Measurements from ENCODE around the gene FGA. TPM values are rescaled to one million over a fixed set of nuclear protein-coding genes. Genes with fewer than 3 reads are reported as not detected.

FGA gene
- total RNA-seq, 2 experiments from 2014 or later = not detected

DNA sequence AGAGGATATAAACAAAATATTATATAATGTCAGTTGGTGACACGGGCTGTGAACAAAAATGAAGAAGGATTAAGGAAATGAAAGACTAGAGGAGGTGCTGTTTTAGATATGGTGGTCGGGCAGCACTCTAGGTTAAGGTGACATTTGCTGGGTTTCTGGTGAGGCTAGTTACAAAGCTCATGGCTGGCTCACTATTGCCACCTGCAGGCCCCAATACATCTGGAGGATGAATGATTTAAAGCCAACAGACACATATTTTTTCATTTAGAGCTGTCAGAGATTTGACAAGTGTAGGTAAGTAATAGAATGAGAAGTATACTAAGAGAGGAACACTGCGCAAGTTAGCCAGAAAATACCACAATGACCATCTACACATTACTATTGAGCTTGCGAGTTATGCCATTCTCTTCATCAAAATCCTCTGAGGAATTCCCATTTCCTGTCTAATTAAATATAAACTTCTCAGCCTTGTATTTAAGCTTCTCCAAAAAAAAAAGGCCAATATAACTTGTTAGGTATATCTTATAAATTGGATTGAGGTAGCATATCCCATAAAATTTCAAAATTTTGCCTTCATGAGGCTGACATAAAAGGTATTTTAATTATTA lies 28.3 kb upstream of the FGA start:
- ChIA-PET POLR2A (no interaction called here), CTCF (interaction anchor here (0.6 to 5.2 kb wide), 20 partner anchors 9 to 80 kb away, joined by 3 to 32 read pairs (median 4); partner anchors contain the start of gene PLRG1)
- H3K27ac Mint-ChIP-seq = no peak overlapping the region
- intact Hi-C loops (cut with DNase I, micrococcal nuclease) = loop anchor here (1.0 to 5.0 kb wide), 3 partner anchors 60 to 287 kb away; no protein-coding TSS in a partner anchor
- ATAC-seq (peak; percentile 79), DNase-seq (peak; percentile 78)
- H3K27me3 Mint-ChIP-seq = peaks cover 6% of the 10 kb centered on the region
- H3K4me3 Mint-ChIP-seq = no peak overlapping the region
- no peaks in the 10 kb centered on the region for H3K36me3 Mint-ChIP-seq (ENCODE audit: low read depth)
- peaks cover 5% of the 10 kb centered on the region for H3K4me1 Mint-ChIP-seq
- no peaks in the 10 kb centered on the region for H3K9me3 Mint-ChIP-seq (ENCODE audit: low read depth)

DNA sequence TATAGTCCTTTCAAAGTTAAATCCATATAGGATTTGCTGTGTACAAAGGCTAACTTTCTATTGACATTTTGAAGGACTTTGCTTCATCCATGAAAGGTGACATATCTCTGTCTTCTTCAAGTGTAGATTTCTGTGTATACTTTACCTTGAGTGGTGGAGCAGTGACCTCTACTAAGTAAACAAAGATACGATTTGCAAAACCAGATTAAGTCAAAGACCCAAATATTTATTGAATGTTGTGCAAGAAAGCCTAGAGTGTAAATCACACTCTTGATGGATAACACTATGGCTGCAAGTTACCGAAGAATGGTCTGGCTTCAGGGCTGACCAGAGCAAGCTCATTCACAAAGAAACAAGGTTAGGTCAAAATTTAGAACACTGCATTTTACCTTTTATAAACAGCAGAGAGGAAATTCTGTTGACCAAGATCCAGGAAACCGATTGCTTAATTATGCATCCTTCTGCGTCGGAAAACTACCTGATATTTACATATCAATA lies 27.3 kb upstream of the FGA start:
- Mint-ChIP-seq H3K9me3 (ENCODE audit: low read depth) (no peaks in the 10 kb centered on the region), H3K27ac (no peak overlapping the region), H3K4me3 (no peak overlapping the region), H3K4me1 (peaks cover 5% of the 10 kb centered on the region), H3K27me3 (peaks cover 6% of the 10 kb centered on the region), H3K36me3 (ENCODE audit: low read depth) (no peaks in the 10 kb centered on the region)
- intact Hi-C loops (cut with DNase I, micrococcal nuclease) = loop anchor here (1.0 to 5.0 kb wide), 3 partner anchors 59 to 286 kb away; no protein-coding TSS in a partner anchor
- ATAC-seq (no peak), DNase-seq (no peak)
- POLR2A ChIA-PET = no interaction called here
- CTCF ChIA-PET = interaction anchor here (0.8 to 5.2 kb wide), 10 partner anchors 8 to 68 kb away, joined by 3 to 32 read pairs (median 6); partner anchors contain the start of gene PLRG1

DNA sequence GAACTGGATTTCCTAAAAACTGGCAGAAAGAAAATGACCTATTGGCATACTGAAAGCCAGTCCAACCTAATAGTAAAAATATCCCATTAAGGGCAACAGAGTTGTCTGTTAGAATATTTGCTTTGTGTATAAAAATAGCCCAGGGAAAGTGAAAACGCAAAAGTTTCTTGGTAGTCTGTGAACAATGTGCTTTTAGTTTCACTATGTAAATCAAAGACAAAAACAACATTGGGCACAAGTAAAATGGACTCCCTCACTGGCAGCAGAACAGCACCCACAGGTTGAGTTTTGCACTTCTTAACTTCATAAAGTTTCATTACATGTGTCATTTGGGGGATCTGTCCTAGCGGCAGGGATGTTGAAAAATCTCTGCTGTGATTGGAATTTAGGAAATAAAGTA lies 26.2 kb upstream of the FGA start:
- CTCF ChIA-PET = interaction anchor here (0.9 to 5.2 kb wide), 4 partner anchors 9 to 66 kb away, joined by 3 to 32 read pairs (median 4); partner anchors contain the start of gene PLRG1
- ATAC-seq (no peak), DNase-seq (no peak)
- H3K4me3 Mint-ChIP-seq = no peak overlapping the region
- intact Hi-C loops (cut with DNase I, micrococcal nuclease) = loop anchor here in 1 of 2 experiments (5.0 kb wide), 1 partner anchor 284 kb away; no protein-coding TSS in a partner anchor
- no peaks in the 10 kb centered on the region for H3K9me3 Mint-ChIP-seq (ENCODE audit: low read depth)
- peaks cover 5% of the 10 kb centered on the region for H3K4me1 Mint-ChIP-seq
- no peaks in the 10 kb centered on the region for H3K36me3 Mint-ChIP-seq (ENCODE audit: low read depth)
- no peak overlapping the region for H3K27ac Mint-ChIP-seq
- POLR2A ChIA-PET = no interaction called here
- H3K27me3 Mint-ChIP-seq = peaks cover 8% of the 10 kb centered on the region

DNA sequence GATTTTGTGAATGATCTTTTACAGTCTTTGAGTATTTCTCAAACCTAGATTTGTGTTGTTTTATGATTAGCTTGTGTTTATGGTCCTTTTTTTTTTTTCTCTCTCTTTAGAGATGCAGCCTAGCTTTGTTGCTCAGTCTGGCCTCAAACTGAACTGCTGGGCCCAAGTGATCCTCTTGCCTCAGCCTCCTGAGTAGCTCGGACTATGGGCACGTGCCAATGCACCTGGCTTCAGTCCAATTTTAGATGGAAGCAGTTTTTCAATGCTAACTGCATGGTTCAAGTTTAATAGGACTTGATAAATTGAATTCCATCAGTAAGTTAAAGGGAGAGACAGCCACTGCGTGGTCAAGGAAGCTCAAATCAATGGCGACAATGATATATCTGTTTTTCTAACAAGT lies 25.7 kb upstream of the FGA start:
- peaks cover 6% of the 10 kb centered on the region for H3K27me3 Mint-ChIP-seq
- ChIA-PET CTCF (interaction anchor here (0.9 to 5.2 kb wide), 4 partner anchors 10 to 66 kb away, joined by 3 to 32 read pairs (median 4); partner anchors contain the start of gene PLRG1), POLR2A (no interaction called here)
- DNase-seq (no peak), ATAC-seq (no peak)
- H3K36me3 Mint-ChIP-seq (ENCODE audit: low read depth) = no peaks in the 10 kb centered on the region
- intact Hi-C loops (cut with DNase I, micrococcal nuclease) = loop anchor here in 1 of 2 experiments (5.0 kb wide), 1 partner anchor 284 kb away; no protein-coding TSS in a partner anchor
- peaks cover 5% of the 10 kb centered on the region for H3K4me1 Mint-ChIP-seq
- no peak overlapping the region for H3K4me3 Mint-ChIP-seq
- H3K9me3 Mint-ChIP-seq (ENCODE audit: low read depth) = no peaks in the 10 kb centered on the region
- H3K27ac Mint-ChIP-seq = no peak overlapping the region

DNA sequence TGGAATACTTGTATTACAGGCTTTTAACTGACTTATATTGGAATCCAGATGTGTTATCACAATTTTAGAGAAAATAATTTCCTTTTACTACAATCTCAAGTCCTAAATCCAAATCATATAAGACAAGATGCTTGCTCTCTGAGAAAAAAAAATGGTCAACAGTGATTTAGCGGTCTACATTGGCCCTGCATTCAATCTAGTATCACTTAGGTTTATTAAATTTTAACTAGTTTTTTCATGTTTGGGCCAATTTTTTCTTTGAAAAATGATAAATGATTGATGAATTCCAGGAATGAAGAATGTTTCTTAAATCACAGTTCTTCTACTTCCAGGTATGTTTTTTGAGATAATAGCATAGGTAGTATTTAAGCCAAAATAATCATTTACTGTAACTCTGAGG lies 24.7 kb upstream of the FGA start:
- intact Hi-C loops (cut with DNase I, micrococcal nuclease) = loop anchor here in 1 of 2 experiments (5.0 kb wide), 1 partner anchor 283 kb away; no protein-coding TSS in a partner anchor
- no peak overlapping the region for H3K27ac Mint-ChIP-seq
- ATAC-seq = no peak
- H3K36me3 Mint-ChIP-seq (ENCODE audit: low read depth) = no peaks in the 10 kb centered on the region
- peaks cover 6% of the 10 kb centered on the region for H3K27me3 Mint-ChIP-seq
- H3K4me1 Mint-ChIP-seq = peaks cover 5% of the 10 kb centered on the region
- ChIA-PET POLR2A (no interaction called here), CTCF (interaction anchor here (1.7 to 3.3 kb wide), 2 partner anchors 8 to 63 kb away, joined by 5 to 17 read pairs; no protein-coding TSS in a partner anchor)
- no peak overlapping the region for H3K4me3 Mint-ChIP-seq
- DNase-seq = no peak
- no peaks in the 10 kb centered on the region for H3K9me3 Mint-ChIP-seq (ENCODE audit: low read depth)

DNA sequence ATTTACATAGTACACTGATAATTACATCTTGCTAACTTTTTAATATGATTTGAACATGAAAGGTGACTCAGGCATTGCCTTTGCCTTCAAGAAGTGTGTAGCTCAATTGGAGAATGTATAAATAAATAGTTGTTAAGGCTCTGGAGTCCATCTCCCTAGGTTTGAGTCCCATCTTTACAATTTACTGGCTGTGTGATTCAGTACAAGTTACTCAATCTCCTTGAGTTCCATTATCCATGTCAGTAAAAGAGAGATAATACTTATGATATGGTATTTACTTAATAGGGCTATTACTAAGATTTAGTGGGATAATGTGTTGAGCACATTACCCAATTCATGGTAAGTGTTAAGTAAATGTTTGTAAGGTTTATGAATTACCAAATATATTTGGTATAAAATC lies 23.8 kb upstream of the FGA start:
- Mint-ChIP-seq H3K4me1 (peaks cover 5% of the 10 kb centered on the region), H3K9me3 (ENCODE audit: low read depth) (no peaks in the 10 kb centered on the region), H3K27me3 (peaks cover 7% of the 10 kb centered on the region), H3K36me3 (ENCODE audit: low read depth) (no peaks in the 10 kb centered on the region), H3K27ac (no peak overlapping the region), H3K4me3 (no peak overlapping the region)
- intact Hi-C loops (cut with DNase I, micrococcal nuclease) = no loop called here
- ChIA-PET CTCF (interaction anchor here (1.7 to 3.3 kb wide), 2 partner anchors 8 to 62 kb away, joined by 5 to 17 read pairs; no protein-coding TSS in a partner anchor), POLR2A (no interaction called here)
- ATAC-seq = no peak
- no peak for DNase-seq

DNA sequence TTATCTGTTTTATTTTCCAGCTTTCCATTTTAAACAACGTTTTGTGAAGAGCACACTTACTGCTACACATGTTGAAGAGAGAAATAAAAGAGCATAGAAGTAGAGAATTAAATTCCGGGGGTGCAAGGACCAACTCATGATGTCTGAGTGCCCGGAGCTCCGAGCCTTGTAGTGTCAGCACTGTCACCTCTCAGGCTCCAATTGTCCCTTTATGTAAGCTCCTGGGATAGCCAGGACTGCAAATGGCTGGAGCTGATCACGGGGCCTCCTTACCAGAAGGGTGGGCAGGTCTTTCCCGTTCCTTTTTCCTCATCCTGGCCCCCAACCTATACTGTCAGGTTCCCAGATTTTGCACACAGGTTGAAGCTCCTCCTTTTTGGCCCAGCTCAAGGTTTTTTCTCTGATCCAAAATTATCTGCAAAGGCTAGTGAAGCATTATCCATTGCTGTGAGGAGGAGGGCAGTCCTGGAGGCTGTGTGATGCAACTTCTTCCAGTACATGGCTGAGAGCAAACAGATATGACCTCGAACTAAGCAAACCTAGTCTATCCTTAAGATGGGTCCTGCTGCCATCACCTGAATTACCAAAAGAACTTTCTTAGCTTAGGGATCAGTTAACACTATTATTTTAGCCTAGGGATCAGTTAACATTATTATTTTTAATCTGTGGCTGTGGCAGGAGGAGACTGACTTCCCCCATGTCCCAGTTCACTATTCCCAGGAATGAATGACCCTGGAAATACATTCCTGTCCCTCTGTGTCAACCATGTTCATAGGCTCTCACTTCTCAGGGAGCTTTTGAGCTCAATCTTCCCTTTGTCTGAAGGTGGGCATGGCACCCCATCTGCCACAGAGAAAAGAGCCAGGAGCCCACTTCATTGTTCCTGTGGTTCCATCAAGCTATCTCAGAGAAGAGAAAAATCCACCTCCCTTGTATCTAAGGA lies 22.2 kb upstream of the FGA start, which contains the start of gene FGG:
Gene FGG (minus strand): TSS at position 185 of the 943 bp plus-strand sequence. CDS start 47 bp downstream, at position 138.
- no peak within 1 kb of the TSS for H3K4me3 Mint-ChIP-seq
- ChIA-PET POLR2A (no interaction called here), CTCF (interaction anchor here (1.0 to 3.3 kb wide), 5 partner anchors 10 to 60 kb away, joined by 3 to 17 read pairs (median 6); partner anchors contain the start of gene FGB)
- ATAC-seq (no peak), DNase-seq (no peak)
- H3K9me3 Mint-ChIP-seq (ENCODE audit: low read depth) = no peaks in the 10 kb centered on the region
- H3K27ac Mint-ChIP-seq = no peak within 1 kb of the TSS
- no peaks in the 10 kb centered on the region for H3K36me3 Mint-ChIP-seq (ENCODE audit: low read depth)
- intact Hi-C loops (cut with DNase I, micrococcal nuclease) = no loop called here
- peaks cover 5% of the 10 kb centered on the region for H3K4me1 Mint-ChIP-seq
- H3K27me3 Mint-ChIP-seq = peaks cover 15% of the 10 kb centered on the region

DNA sequence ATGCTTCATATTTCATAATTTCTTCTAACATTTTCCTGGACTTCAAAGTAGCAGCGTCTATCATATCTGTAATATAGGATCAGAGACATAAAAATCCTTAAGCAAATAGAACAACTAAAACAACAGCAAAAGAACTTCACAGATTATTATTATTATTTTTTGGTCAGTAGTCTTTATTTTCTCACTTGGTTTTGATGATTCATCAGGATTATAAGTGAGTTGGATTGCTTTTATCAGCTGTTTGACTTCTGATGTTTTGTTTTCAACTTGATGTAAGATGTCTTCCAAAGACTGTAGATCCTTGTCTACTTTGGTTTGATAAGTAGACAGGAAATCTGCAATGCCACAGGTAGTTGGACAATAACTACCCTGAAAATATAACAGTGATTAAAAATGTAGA lies 21.3 kb upstream of the FGA start:
- Mint-ChIP-seq H3K4me1 (peaks cover 3% of the 10 kb centered on the region), H3K4me3 (no peak overlapping the region), H3K9me3 (ENCODE audit: low read depth) (no peaks in the 10 kb centered on the region), H3K27me3 (peaks cover 15% of the 10 kb centered on the region), H3K27ac (no peak overlapping the region), H3K36me3 (ENCODE audit: low read depth) (no peaks in the 10 kb centered on the region)
- ATAC-seq (no peak), DNase-seq (no peak)
- CTCF ChIA-PET = interaction anchor here (1.0 to 3.3 kb wide), 2 partner anchors 11 to 53 kb away, joined by 4 to 17 read pairs; no protein-coding TSS in a partner anchor
- POLR2A ChIA-PET = no interaction called here
- intact Hi-C loops (cut with DNase I, micrococcal nuclease) = no loop called here

DNA sequence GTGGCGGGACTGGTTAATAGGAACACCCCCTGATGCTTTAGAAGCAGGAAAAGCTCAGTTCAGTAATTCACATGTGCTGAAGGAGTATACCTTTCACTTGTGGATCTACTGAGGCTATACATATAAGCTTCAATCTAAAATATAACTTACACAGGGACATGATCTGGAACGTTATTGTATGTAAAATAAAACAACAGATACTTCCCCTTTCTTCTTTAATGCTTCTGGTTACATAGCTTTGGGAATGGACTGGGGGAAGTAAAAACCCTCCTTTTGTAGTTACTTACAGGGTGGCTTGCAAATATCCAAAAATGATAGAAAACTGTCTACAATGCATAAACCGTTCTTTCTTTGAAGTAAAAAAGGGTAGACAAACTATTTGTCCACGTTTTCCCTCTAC lies 20.0 kb upstream of the FGA start:
- DNase-seq (no peak), ATAC-seq (no peak)
- H3K9me3 Mint-ChIP-seq (ENCODE audit: low read depth) = no peaks in the 10 kb centered on the region
- peaks cover 15% of the 10 kb centered on the region for H3K27me3 Mint-ChIP-seq
- H3K36me3 Mint-ChIP-seq (ENCODE audit: low read depth) = no peaks in the 10 kb centered on the region
- CTCF ChIA-PET = interaction anchor here (0.7 to 2.3 kb wide), 5 partner anchors 8 to 117 kb away, joined by 3 to 12 read pairs (median 4); no protein-coding TSS in a partner anchor
- H3K4me3 Mint-ChIP-seq = no peak overlapping the region
- no peak overlapping the region for H3K27ac Mint-ChIP-seq
- POLR2A ChIA-PET = interaction anchor here (0.6 kb wide), 1 partner anchor 128 kb away, joined by 3 read pairs; no protein-coding TSS in a partner anchor
- intact Hi-C loops (cut with DNase I, micrococcal nuclease) = no loop called here
- no peaks in the 10 kb centered on the region for H3K4me1 Mint-ChIP-seq

DNA sequence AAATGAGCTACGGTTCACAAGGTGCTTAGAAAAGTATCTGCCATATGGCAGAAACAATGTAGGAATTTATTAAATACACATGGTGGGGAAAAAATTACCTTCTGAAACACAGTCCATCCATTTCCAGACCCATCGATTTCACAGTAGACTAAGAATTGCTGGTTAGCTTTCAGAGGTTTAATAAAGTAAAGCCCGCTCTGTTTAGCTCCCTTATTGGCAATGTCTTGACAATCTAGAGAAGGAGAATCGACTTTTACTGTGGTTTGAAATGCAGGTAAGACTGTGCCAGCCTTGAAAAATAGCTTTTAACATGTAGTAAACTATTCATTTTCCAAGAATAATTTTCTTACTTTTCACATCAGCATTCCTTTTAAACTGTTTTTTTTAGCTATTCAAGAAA lies 19.0 kb upstream of the FGA start:
- Mint-ChIP-seq H3K9me3 (ENCODE audit: low read depth) (no peaks in the 10 kb centered on the region), H3K4me3 (no peak overlapping the region), H3K27me3 (peaks cover 19% of the 10 kb centered on the region), H3K4me1 (no peaks in the 10 kb centered on the region), H3K27ac (no peak overlapping the region), H3K36me3 (ENCODE audit: low read depth) (no peaks in the 10 kb centered on the region)
- ATAC-seq = no peak
- ChIA-PET CTCF (interaction anchor here (1.4 to 2.3 kb wide), 3 partner anchors 10 to 56 kb away, joined by 4 to 12 read pairs (median 5); no protein-coding TSS in a partner anchor), POLR2A (no interaction called here)
- intact Hi-C loops (cut with DNase I, micrococcal nuclease) = no loop called here
- DNase-seq = no peak
